ENCODE data around the gene NAA40.

NAA40 gene

DNA sequence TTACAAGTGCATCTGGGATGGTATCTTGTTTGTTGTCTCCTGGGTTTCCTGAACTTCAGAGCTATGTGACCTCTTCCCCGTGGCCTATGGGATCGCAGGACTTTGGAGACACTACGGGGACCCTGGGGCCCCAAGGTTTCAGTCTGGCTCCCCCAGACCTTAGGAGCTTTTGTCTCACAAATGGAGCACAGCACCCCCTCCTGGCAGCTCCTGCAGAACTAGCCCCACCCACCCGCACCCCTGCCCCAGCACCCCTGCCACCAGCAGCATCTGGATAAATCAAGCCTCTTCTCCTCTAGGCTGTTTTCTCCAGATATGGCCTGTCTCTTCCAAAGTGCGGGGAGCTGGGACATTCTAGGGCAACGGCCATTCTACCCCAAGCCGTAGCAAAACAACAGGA is 32.2 kb upstream of the NAA40 start:
- Histone ChIP-seq H2BK120ac (ENCODE audit: low read depth, low read length) (no peak overlapping the region), H2BK5ac (ENCODE audit: low read depth, low read length, poor library complexity, severe bottlenecking) (no peak overlapping the region), H2AK5ac (ENCODE audit: low read length, severe bottlenecking) (no peak overlapping the region), H3K4ac (ENCODE audit: low read depth in 1 of 2, low read length in 2 of 2) (no peak overlapping the region), H3K79me1 (replicated peaks; ENCODE audit: low read length, poor library complexity, severe bottlenecking) (peaks cover 39% of the 10 kb centered on the region), H3K4me3 (ENCODE audit: insufficient read depth in 1 of 2, low read depth in 1 of 2, low read length in 2 of 2) (no peak overlapping the region), H3K27ac (ENCODE audit: low read length, poor library complexity, severe bottlenecking) (no peak overlapping the region), H3K4me2 (ENCODE audit: low read length, poor library complexity, severe bottlenecking) (no peak overlapping the region), H3K27me3 (ENCODE audit: control insufficient read depth in 1 of 2, insufficient read depth in 1 of 2, low read length in 2 of 2) (no peaks in the 10 kb centered on the region), H2BK12ac (ENCODE audit: low read length in 2 of 2) (no peak overlapping the region), H2BK15ac (ENCODE audit: low read depth, poor library complexity, severe bottlenecking) (no peak overlapping the region), H3K18ac (ENCODE audit: low read depth in 1 of 2, low read length in 2 of 2) (no peak overlapping the region), H2AFZ (ENCODE audit: low read depth, low read length) (no peak overlapping the region), H4K91ac (ENCODE audit: low read length) (no peak overlapping the region), H3K9me3 (ENCODE audit: control insufficient read depth, low read length) (no peaks in the 10 kb centered on the region), H4K8ac (ENCODE audit: low read length) (no peak overlapping the region), H3K4me1 (ENCODE audit: control insufficient read depth, insufficient read depth, low read depth, low read length) (peaks cover 47% of the 10 kb centered on the region), H3K14ac (ENCODE audit: low read length in 2 of 2) (no peak overlapping the region), H3K23ac (ENCODE audit: low read length in 2 of 2) (no peak overlapping the region), H3K36me3 (ENCODE audit: control insufficient read depth in 1 of 2, insufficient read depth in 2 of 2, low read depth in 1 of 2, low read length in 2 of 2) (peaks cover 67 to 96% of the 10 kb centered on the region in 2 experiments), H3K9ac (ENCODE audit: low read length) (no peak overlapping the region)
- DNase-seq = no peak
- WGBS = 90% methylated on average over 7 of the region's 7 CpGs

DNA sequence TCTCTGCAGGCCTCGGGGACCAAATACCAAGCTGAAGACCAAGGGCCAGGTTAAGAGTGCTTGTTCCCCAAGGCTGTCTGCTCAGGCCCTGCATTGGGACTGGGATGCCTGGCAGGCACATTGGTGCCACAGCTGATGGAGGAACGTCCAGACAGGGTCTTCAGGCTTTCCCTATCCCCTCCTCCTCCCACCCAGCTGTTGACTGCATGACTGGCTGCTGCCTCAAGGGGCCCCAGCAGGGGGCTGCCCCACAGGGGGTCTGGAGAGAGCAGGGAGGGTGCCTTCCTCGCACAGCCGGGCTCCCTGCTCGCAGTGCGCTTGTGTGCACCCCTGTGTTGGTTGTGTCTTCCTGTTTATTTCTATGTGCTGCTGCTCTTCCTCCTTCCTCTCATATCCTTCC is 31.7 kb upstream of the NAA40 start:
- Histone ChIP-seq H3K23ac (ENCODE audit: low read length in 2 of 2) (no peak overlapping the region), H3K36me3 (ENCODE audit: control insufficient read depth in 1 of 2, insufficient read depth in 2 of 2, low read depth in 1 of 2, low read length in 2 of 2) (peaks cover 62 to 96% of the 10 kb centered on the region in 2 experiments), H3K79me1 (replicated peaks; ENCODE audit: low read length, poor library complexity, severe bottlenecking) (peaks cover 36% of the 10 kb centered on the region), H3K4me3 (ENCODE audit: insufficient read depth in 1 of 2, low read depth in 1 of 2, low read length in 2 of 2) (no peak overlapping the region), H3K18ac (ENCODE audit: low read depth in 1 of 2, low read length in 2 of 2) (no peak overlapping the region), H3K27me3 (ENCODE audit: control insufficient read depth in 1 of 2, insufficient read depth in 1 of 2, low read length in 2 of 2) (no peaks in the 10 kb centered on the region), H3K4me2 (ENCODE audit: low read length, poor library complexity, severe bottlenecking) (no peak overlapping the region), H2BK15ac (ENCODE audit: low read depth, poor library complexity, severe bottlenecking) (no peak overlapping the region), H2BK12ac (ENCODE audit: low read length in 2 of 2) (no peak overlapping the region), H3K4ac (ENCODE audit: low read depth in 1 of 2, low read length in 2 of 2) (no peak overlapping the region), H2AFZ (ENCODE audit: low read depth, low read length) (no peak overlapping the region), H3K4me1 (ENCODE audit: control insufficient read depth, insufficient read depth, low read depth, low read length) (peaks cover 47% of the 10 kb centered on the region), H2AK5ac (ENCODE audit: low read length, severe bottlenecking) (no peak overlapping the region), H3K27ac (ENCODE audit: low read length, poor library complexity, severe bottlenecking) (no peak overlapping the region), H2BK5ac (ENCODE audit: low read depth, low read length, poor library complexity, severe bottlenecking) (no peak overlapping the region), H3K9ac (ENCODE audit: low read length) (no peak overlapping the region), H4K91ac (ENCODE audit: low read length) (no peak overlapping the region), H3K9me3 (ENCODE audit: control insufficient read depth, low read length) (no peaks in the 10 kb centered on the region), H2BK120ac (ENCODE audit: low read depth, low read length) (no peak overlapping the region), H4K8ac (ENCODE audit: low read length) (no peak overlapping the region), H3K14ac (ENCODE audit: low read length in 2 of 2) (no peak overlapping the region)
- no peak for DNase-seq
- 69% methylated on average over 4 of the region's 6 CpGs for whole genome bisulfite sequencing

DNA sequence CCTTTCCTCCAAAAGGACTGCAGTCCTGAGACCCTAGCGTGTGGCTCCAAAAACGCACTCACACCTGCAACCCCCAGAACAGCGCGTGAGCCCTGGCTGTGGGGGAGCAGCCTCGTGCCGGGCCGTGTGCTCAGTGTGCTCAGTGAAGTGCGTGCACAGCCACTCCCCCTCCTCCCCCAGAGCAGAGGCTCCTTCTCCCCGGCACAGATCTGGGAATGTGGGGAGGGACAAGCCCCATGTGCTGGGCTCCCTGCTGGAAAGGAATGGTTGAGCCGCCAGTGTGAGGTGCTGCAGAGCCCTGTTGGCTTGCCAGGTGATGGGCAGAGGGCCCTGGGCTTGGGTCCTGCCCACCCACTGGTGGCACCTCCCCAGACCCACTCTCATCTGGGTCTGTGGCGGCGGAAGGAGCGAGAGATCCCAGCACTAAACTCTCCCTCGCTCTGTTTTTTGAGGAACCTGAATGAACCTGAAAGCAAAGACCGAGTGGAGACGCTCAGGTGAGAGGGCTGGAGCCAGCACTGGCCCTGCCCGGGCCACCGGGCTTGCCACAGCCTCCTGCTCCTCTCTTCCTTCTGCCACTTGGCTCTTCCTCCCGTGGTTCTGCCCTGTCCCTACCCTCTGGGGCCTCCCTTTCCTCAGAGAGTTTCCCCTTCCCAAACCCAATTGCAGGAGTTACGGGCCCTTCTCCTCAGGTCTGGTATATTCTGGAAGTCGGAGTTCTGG is 30.8 kb upstream of the NAA40 start:
- Histone ChIP-seq H2AK5ac (ENCODE audit: low read length, severe bottlenecking) (no peak overlapping the region), H4K8ac (ENCODE audit: low read length) (peak overlapping the region; percentile 32), H3K9ac (ENCODE audit: low read length) (no peak overlapping the region), H2AFZ (ENCODE audit: low read depth, low read length) (no peak overlapping the region), H4K91ac (ENCODE audit: low read length) (no peak overlapping the region), H3K79me1 (replicated peaks; ENCODE audit: low read length, poor library complexity, severe bottlenecking) (peaks cover 32% of the 10 kb centered on the region), H2BK12ac (ENCODE audit: low read length in 2 of 2) (no peak overlapping the region), H3K9me3 (ENCODE audit: control insufficient read depth, low read length) (no peaks in the 10 kb centered on the region), H2BK120ac (ENCODE audit: low read depth, low read length) (no peak overlapping the region), H3K27ac (ENCODE audit: low read length, poor library complexity, severe bottlenecking) (no peak overlapping the region), H3K23ac (ENCODE audit: low read length in 2 of 2) (no peak overlapping the region), H3K36me3 (ENCODE audit: control insufficient read depth in 1 of 2, insufficient read depth in 2 of 2, low read depth in 1 of 2, low read length in 2 of 2) (peaks cover 53 to 96% of the 10 kb centered on the region in 2 experiments), H3K4ac (ENCODE audit: low read depth in 1 of 2, low read length in 2 of 2) (no peak overlapping the region), H2BK15ac (ENCODE audit: low read depth, poor library complexity, severe bottlenecking) (no peak overlapping the region), H3K4me2 (ENCODE audit: low read length, poor library complexity, severe bottlenecking) (no peak overlapping the region), H3K4me3 (ENCODE audit: insufficient read depth in 1 of 2, low read depth in 1 of 2, low read length in 2 of 2) (no peak overlapping the region), H3K4me1 (ENCODE audit: control insufficient read depth, insufficient read depth, low read depth, low read length) (peaks cover 47% of the 10 kb centered on the region), H3K27me3 (ENCODE audit: control insufficient read depth in 1 of 2, insufficient read depth in 1 of 2, low read length in 2 of 2) (no peaks in the 10 kb centered on the region), H3K18ac (ENCODE audit: low read depth in 1 of 2, low read length in 2 of 2) (no peak overlapping the region), H2BK5ac (ENCODE audit: low read depth, low read length, poor library complexity, severe bottlenecking) (no peak overlapping the region), H3K14ac (ENCODE audit: low read length in 2 of 2) (no peak overlapping the region)
- DNase-seq = no peak
- 79% methylated on average over 18 of the region's 21 CpGs for WGBS

GRCh38 chr11:63908631-63909401 is 30.0 kb upstream of the NAA40 start:
- no peak for DNase-seq
- Histone ChIP-seq H3K27ac (ENCODE audit: low read length, poor library complexity, severe bottlenecking) (no peak overlapping the region), H3K9me3 (ENCODE audit: control insufficient read depth, low read length) (no peaks in the 10 kb centered on the region), H3K4me3 (ENCODE audit: insufficient read depth in 1 of 2, low read depth in 1 of 2, low read length in 2 of 2) (no peak overlapping the region), H3K4me1 (ENCODE audit: control insufficient read depth, insufficient read depth, low read depth, low read length) (peaks cover 39% of the 10 kb centered on the region), H4K91ac (ENCODE audit: low read length) (no peak overlapping the region), H2BK15ac (ENCODE audit: low read depth, poor library complexity, severe bottlenecking) (no peak overlapping the region), H2AFZ (ENCODE audit: low read depth, low read length) (no peak overlapping the region), H2BK12ac (ENCODE audit: low read length in 2 of 2) (no peak overlapping the region), H3K4me2 (ENCODE audit: low read length, poor library complexity, severe bottlenecking) (no peak overlapping the region), H3K79me1 (replicated peaks; ENCODE audit: low read length, poor library complexity, severe bottlenecking) (peaks cover 29% of the 10 kb centered on the region), H3K9ac (ENCODE audit: low read length) (no peak overlapping the region), H2BK5ac (ENCODE audit: low read depth, low read length, poor library complexity, severe bottlenecking) (no peak overlapping the region), H4K8ac (ENCODE audit: low read length) (no peak overlapping the region), H3K27me3 (ENCODE audit: control insufficient read depth in 1 of 2, insufficient read depth in 1 of 2, low read length in 2 of 2) (no peaks in the 10 kb centered on the region), H2AK5ac (ENCODE audit: low read length, severe bottlenecking) (no peak overlapping the region), H2BK120ac (ENCODE audit: low read depth, low read length) (no peak overlapping the region), H3K14ac (ENCODE audit: low read length in 2 of 2) (no peak overlapping the region), H3K18ac (ENCODE audit: low read depth in 1 of 2, low read length in 2 of 2) (no peak overlapping the region), H3K4ac (ENCODE audit: low read depth in 1 of 2, low read length in 2 of 2) (no peak overlapping the region), H3K23ac (ENCODE audit: low read length in 2 of 2) (no peak overlapping the region), H3K36me3 (ENCODE audit: control insufficient read depth in 1 of 2, insufficient read depth in 2 of 2, low read depth in 1 of 2, low read length in 2 of 2) (peaks cover 45 to 91% of the 10 kb centered on the region in 2 experiments)
- 93% methylated on average over 44 of the region's 46 CpGs for WGBS

Data from mesenchymal stem cell (in vitro differentiated cells and primary cell).